Astrocyte of the cerebellum (primary cell): ENCODE results near the gene HGF.

Experiments
- DNase-seq: peaks from one replicate; pipeline ENCODE4 v3.0.0-alpha.2; 2011; ENCODE audit warnings: low read depth
- H3K4me3 ChIP-seq: 2 replicates; pipeline ENCODE4 v1.5.1; 2011; ENCODE audit warnings: mild to moderate bottlenecking, low read depth, low read length, moderate library complexity
- in situ Hi-C: cut with HindIII; loops from 2 replicates; pipeline ENCODE4 v1.10.0; 2017; ENCODE audit warnings: low sequenced_read_pairs
- TF ChIP-seq, protein P1 (sequence below): IDR thresholded peaks from 2 replicates; pipeline ENCODE4 v1.5.1; 2012; ENCODE audit warnings: low read length, low read depth, moderate library complexity, mild to moderate bottlenecking; ENCODE audit errors: missing control alignments

Gene HGF

DNA sequence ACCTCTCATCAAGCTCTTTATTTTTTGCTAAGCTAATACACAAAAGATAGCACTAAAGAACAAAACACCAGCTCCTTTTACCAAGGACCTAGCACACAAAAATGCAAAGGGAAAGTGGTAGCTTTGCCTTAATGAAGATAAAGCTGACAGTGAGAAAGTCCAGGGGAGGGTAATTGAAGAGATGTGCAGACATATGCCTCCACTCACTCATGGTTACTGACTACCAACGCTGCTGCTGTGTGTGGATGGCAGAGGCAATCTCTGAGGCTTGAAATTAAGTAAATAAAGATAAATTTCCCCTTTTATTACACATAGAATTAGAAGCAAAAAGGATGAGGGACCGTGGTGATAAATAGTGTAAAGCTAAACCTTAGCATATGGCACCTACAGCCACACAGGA is 87.0 kb downstream of the HGF start:
- TF ChIP-seq, protein P1, sequence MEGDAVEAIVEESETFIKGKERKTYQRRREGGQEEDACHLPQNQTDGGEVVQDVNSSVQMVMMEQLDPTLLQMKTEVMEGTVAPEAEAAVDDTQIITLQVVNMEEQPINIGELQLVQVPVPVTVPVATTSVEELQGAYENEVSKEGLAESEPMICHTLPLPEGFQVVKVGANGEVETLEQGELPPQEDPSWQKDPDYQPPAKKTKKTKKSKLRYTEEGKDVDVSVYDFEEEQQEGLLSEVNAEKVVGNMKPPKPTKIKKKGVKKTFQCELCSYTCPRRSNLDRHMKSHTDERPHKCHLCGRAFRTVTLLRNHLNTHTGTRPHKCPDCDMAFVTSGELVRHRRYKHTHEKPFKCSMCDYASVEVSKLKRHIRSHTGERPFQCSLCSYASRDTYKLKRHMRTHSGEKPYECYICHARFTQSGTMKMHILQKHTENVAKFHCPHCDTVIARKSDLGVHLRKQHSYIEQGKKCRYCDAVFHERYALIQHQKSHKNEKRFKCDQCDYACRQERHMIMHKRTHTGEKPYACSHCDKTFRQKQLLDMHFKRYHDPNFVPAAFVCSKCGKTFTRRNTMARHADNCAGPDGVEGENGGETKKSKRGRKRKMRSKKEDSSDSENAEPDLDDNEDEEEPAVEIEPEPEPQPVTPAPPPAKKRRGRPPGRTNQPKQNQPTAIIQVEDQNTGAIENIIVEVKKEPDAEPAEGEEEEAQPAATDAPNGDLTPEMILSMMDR = no peak
- H3K4me3 ChIP-seq = no peak overlapping the region
- in situ Hi-C loops = no loop called here
- DNase-seq = no peak

DNA sequence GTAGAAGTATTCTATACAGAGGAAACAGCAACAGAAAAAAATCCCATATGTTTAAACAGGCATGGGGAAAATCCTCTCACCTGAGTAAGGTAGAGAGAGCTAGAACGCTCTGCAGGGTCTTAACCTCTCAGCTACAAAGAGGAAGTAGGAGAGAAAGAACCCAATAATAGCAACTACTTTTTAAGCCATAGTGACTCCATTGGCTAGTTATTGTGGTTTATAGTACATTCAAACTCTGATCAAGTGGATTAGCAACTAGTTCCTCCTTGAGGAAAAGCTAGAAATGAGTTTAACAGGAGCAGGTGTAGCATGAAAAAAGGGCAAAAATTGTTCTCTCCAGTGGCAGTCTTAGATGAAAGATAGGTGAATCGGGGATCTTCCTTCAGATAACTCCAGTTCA is 89.7 kb downstream of the HGF start:
- no peak overlapping the region for H3K4me3 ChIP-seq
- in situ Hi-C loops = no loop called here
- DNase-seq = no peak
- TF ChIP-seq, protein P1 = no peak

DNA sequence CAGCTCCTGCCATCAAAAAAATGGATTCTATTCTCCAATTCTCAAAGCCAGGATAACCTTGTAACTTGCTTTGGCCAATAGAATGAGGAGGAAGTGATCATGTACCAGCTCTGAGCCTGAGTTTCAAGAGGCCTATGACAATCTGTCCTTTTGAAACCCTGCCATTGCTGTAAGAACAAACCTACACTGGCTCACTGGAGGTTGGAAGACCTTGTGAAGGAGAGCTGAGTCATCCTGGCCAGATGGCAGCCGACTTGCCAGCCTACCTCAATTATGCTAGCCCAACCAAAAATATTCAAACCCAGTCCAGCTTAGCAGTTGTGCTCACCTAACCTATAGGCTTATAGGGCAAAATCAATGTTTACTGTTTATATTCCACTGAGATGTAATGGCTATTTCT is 93.0 kb downstream of the HGF start:
- TF ChIP-seq, protein P1 = no peak
- DNase-seq = peak; percentile 11
- in situ Hi-C loops = no loop called here
- H3K4me3 ChIP-seq = no peak overlapping the region

DNA sequence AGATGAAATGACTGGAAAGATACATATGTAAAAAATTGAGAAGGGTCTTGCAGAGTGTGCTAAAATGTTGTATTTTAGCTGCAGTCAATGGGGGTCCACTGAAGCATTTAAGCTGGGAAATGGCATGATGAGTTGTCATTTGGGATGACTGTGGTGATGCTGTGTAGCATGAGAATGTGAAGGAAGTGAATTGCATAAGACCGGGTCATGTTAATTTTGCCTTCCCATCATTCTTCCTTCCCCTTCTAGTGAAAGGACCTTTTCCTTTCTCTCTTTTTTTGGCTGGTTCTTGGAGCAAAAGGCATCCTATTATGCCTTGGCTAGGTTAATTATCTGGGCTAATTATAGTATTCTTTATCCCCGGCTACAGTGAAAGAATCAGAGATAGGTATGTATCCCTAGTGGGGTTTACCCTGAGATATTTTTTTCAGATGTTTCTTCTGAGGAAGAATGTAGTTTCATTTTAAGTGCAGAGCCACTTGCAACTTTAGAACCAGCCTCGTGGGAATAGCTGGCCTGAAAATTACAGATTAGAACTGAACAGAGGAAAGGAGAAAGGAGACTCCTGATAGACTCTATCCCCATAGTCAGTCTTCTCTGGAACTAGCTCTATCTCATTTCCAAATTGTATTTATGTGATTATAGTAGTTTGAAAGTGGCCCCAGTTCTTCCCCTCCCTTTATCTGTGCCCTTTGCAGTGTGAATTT is 93.6 kb downstream of the HGF start:
- TF ChIP-seq, protein P1 = no peak
- in situ Hi-C loops = no loop called here
- no peak overlapping the region for H3K4me3 ChIP-seq
- DNase-seq = no peak

DNA sequence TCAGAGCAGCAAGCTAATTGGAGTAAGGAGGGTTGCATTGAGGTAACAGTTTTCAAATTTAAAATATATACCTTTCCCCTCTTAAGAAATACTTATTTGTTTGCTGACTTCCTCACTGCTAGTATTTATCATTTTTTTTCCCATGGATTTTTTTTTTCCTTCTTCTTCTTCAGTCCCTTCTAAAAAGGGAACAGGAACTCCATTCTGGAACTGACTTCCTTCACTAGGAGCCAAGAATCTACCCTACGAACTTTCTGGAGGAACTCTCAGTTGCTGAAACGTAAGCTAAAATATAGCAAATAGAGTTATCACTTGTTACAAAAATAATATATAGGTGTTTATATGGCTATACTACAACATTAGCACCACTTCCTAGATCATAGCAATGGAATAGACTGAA is 95.4 kb downstream of the HGF start:
- DNase-seq = no peak
- TF ChIP-seq, protein P1 = no peak
- in situ Hi-C loops = no loop called here
- no peak overlapping the region for H3K4me3 ChIP-seq

DNA sequence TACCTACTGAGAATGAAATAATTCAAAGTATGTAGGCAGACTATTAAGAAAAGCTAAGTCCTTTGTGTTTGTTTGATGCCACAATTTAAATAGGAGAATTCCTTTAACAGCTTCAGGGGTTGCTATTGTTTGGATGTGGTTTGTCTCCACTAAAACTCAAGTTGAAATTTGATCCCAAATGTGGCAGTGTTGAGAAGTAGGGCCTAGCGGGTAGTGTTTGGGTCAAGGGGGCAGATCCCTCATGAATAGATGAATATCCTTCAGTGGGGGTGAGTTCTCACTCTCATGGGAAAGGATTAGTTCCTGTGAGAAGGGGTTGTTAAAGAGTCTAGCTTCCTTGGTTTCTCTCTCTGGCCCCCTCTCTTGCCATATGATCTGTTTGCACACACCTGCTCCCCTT is 97.0 kb downstream of the HGF start:
- TF ChIP-seq, protein P1 = no peak
- in situ Hi-C loops = no loop called here
- H3K4me3 ChIP-seq = no peak overlapping the region
- DNase-seq = peak; percentile 6
